HG03558 (cell line): ENCODE results near the gene GFOD1.

ENCODE experiments used
- ATAC-seq: cut with Tn5 transposase; IDR thresholded peaks from one replicate; pipeline ENCODE4 v1.9.1; 2021; ENCODE audit warnings: moderate number of reproducible peaks; ENCODE audit not compliant: unreplicated experiment; ENCODE audit errors: extremely low read depth

Gene GFOD1

DNA sequence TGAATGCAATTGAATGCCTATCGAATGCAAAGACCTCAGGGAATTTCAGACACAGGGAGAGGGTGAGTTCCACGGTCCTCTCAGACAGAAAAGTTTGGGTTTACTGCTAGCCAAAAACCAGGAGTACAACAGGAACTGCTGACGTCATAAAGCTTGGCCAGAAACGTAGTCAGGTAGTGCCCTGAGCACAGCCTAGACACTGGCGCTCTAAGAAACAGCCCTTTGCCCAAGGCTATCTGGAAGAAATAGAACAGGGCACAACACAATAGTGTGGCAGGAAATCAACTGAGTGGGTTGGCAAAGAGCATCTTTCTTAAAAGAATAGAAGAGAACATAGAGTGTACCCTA is 58.0 kb downstream of the GFOD1 start:
- ATAC-seq, result no peak

DNA sequence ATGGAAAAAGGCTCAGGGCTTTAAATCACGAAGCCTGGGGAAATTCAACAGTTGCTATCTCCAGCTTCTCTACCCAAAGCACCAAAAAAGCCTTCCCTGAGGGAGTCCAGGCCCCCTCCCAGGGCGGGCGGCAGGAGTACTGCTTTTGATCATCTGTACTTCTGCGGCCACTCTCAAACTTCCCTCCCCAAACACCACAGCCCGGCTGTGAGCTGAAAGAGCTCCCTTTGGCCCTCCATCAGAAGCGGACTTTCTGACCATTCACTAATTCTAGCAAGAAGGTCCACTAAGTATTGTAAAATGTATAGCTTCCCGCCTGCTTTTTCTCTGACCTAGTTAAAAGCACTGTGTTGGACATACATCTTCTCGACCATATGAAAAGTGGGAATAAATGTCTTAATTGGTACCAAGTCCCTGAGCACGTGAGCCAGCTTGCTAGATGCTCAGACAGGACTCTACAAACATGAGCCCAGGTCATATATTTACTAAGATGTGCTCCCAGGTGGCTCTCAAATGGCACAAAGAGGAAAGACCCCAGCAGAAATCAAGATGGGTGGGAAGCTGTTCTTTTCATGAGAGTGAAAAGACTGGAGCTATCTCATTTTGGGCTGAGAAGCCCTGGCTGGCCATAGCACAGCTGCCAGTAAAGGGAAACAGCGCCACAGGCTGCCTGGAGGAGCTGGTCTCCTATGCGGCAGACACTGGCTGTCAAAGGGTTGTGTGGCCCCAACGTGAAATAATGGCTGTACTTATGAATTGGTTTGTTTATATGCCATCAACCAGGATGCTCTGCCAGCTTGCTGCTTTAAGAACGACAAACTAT is 58.6 kb downstream of the GFOD1 start:
- peak; percentile 12 for ATAC-seq

DNA sequence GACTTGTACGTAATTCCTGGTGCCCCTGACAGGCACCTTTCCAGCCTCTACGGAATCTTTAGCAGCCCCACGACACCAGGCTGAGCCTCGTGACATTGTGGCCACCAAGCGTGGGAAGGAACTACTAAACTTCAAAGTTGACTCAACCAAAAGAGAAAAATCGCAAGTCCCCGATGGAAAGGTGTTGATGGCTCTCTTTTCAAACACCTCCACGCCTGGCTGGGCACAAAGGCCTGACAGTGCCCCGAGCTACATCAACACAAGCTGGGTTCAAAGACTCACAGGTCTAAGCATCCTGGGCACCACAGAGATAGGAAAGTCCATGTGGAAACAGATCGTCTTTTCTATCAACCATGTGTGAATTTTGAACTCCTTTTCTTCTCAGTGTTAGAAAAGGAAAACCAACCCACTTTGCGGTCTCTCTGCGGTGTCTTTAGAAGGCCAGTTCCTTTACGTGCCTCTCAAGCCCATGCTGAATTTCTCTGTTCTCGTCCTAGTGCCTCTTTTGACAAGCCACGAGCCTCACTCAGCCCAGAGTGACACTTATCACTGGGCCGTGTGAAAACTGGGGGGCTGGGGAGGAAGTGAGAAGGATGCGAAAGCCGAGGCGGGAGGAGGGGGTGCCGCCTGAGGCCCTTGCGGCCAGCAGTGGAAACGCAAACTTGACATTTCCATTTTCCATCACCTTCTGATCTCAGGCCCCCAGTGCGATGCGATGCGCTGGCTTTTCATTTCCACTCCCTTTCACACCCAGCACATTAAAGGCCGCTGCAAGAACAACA is 59.4 kb downstream of the GFOD1 start:
- peak; percentile 45 for ATAC-seq

DNA sequence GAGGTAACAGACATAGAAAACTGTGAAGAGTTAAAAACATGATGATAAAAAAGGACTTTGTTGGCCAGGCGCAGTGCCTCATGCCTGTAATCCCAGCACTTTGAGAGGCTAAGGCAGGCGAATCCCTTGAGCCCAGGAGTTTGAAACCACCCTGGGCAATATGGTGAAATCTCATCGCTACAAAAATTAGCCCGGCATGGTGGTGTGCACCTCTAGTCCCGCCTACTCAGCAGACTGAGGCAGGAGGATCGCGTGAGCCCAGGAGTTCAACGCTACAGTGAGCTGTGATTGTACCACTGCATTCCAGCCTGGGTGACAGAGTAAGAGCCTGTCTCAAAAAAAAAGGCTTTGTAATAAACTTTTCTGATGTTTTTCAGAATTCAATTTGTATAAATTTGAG is 60.1 kb downstream of the GFOD1 start:
- ATAC-seq, result no peak

DNA sequence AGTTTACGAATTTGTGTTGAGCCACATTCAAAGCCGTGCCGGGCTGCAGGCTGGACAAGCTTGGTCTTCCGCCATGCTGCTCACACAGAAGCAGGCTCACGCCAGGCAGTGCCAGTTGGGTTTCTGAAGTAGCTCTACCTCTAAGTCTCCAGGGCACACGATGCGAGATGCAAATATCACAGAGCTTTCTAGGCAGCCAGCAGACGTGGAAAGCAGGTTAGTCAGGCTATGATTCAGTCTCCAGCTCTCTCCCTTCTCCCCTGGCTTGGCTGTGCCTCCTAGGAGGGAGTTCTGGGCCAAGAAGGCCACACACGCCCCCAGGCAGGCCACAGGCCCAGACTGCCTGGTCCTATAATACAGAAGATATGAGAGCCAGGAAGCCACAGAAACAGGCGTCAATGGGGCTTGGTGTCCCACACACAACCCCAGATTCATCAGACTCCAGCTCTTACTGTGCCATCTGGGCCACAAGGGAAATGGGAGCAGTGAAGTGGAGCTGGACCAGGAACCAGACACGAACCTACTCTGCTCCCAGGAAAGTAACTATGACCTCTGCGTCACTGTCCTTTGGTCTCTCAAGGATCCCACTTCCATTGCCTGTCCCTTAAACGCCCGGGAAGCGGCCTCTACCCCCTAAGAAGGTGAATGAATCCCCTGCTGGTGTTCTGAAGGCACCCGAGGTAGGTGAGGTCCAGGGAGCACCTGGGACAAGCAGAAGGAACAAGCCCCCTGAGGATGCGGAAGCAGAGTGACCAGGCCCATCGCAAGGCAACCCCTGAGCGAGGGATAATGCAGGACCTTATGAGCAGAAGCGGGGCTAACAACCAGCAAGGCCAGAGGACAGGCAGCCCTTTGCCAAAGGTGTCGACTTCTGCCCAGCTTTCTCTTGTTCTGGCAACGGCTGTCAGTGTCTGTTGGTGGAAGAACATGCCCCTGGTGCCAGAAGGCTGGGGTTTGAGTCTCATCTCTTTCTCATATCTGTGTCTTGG is 61.2 kb downstream of the GFOD1 start:
- ATAC-seq, result no peak

DNA sequence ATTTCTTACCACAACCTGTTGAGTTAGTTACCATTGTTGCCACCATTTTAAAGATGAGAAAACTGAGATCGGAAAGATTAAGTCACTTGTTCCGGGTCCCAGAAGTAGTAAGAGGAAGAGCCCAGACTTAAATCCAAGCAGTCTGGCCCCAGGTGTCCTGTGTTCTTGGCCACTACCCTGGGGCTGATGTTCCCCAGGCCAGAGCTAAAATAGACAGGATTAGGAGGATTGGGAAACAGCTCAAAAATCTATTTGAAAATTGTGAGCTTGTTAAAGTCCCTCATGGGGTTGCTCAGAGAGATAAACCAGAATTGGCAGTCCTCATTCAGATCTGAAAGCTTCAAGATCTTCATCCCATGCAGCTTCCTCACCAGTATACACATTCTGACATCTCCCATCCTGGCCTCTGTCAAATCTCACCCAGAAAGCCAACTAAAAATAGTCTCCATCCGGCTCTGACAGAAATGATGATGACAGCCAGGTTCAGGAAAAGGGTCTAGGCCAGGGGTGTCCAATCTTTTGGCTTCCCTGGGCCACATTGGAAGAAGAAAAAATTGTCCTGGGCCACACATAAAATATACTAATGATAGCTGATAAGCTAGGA is 62.0 kb downstream of the GFOD1 start:
- no peak for ATAC-seq

DNA sequence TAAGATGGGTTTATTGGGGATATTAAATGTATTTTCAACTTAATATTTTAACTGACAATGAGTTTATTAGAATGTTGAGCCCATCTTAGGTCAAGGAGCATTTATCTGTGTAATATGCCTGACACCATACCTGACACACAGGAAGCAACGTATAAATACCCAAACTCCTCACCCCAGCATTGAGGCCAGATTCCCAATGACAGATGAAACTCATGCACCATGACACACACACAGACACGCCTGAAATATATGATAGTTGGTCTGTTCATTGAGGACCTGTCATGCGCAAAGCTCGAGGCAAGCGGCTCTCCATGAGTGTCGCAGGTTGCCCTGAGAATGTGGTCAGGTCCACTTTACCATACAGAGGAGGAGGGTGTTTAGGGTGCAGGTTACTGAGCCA is 64.1 kb downstream of the GFOD1 start:
- no peak for ATAC-seq

DNA sequence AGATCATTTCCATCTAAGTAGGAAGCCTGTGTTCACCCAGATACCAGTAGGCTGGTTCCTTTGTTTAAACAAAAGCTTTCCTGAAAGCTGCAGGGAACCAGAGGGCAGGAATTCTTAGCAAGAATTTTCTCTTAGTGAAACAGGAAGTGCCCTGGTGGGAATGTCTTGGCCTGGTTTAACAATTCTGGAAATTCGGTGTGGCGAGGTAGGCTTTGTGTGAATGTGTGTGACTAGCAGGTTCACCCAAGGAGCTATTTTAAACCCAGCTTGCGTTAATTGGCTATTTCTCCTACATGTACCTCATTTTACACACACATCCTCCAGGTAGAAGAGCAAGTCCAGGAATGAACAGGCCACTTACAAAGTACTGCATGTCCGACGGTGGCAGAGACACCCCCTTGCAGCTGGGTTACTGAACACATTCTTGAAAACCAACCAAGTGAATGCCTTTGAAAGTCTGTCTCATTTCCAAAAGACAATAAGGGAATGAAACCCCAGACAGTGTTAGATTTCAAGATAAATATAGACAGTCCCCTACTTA is 64.6 kb downstream of the GFOD1 start:
- no peak for ATAC-seq

DNA sequence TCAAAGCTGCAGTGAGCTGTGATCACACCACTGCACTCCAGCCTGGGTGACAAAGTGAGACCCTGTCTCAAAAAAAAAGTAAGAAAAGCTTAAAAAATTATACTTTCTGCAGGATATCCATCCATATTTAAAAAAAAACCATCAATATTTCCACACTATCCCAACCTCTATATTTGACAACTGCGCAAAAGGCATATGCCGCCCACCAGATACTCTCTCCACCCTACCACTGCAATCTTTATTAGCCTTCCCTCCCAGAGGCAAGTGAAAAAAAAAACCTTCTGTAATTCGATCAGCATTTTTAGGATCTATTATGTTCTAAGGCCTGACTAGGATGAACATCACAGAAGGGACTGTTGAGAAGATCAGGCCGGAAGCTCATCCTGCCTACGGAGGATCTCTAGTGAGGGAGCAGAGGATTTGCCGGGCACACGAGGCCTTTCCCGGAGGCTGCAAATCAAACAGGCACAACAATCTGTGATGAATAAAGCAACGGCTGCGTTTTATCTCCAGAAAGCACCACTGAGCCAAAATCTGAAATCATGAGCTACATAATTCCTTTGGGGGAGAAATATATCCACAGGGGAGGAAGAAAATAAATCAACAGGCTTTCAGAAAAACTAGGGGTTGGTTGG is 65.9 kb downstream of the GFOD1 start:
- no peak for ATAC-seq

DNA sequence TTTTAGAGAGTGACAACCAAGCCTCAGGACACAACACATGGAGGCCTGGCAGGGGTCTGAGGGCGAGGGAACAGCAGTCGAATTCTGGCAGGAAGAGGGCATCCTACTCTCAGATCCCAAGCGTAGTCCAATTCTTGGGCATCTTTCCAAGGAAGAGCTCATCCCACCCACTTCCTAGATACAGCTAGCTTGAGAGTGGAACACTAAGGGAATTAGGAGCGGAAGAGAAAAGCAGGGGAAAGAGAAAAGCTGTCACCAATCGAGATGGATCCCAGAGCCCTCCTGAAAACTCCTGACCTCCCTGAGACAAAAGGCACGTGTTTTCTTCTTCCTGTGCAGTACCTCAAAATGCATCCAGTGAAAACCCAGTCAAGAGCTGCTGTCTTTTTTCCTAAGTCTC is 67.1 kb downstream of the GFOD1 start:
- ATAC-seq, result no peak

DNA sequence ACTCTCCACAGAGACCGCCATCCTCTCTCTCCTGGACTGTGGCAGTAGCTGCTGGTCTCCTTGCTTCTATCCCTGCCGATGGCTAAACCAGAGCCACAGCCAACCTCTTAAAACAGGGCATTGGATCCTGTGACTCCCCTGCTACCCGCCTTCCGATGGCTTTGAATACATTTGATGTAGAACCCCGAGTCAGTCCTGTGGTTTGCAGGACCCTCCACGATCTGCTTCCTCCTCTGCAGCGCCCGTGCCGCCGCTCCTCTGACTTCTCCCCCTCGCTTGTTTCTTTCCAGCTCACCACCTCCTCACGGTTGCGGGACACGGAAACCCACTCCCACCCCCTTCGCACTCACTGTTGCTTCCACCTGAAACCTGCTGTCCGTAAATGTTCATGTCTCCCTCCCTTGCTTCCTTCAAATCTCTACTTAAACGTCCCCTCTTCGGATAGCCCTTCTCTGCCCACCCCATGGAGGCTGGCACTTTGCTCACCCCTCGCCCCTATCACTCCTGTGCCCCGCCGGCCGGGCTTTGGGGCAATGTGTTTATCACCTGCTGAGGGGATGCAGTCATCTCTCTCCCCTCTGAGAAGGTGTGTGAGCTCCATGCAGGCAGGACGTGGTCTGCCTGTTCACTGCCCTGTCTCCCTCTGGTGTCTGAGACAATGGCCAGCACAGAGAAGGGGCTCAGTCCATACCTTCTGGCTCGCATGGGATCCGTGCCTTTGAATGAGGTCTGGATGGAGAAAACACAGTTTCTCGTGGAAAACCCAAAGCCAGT is 67.8 kb downstream of the GFOD1 start:
- ATAC-seq, result no peak

DNA sequence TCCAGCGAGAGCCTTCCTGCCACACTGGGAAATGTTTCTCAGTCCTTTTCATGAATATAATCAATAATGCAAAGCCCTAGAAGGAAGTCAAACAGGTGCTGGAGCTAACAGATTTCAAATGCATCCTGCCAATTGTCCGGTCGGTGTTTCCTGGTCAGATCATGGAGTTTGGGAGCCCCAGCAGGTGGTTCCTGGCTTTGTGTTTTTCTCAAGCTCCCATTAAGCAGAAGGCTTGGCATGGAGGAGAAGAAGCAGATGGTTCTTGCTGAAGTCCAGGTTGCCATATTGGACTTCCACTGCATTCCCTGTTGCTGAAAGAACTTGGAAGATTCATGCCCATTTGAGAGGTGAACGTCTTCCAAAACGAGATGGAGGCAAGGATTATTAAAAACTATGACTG is 68.6 kb downstream of the GFOD1 start:
- ATAC-seq, result no peak

DNA sequence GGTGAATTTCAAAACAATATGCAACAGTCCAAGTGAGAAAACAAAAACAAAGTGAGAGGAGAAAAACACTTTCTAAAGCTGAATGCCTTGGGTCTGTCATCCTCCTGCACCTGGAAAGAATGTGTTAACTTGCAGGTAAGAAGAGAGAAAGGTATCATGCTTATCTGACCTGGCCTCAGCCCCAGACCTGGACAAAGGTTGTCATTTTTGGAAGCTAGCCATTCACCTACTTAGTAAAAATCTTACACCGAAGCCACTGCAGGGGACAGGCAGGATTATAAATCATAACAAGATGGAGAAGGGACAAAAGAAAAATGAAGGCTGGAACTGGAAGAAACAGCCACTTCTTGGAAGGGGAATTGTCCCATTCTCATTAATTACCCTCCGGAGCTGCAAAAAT is 69.4 kb downstream of the GFOD1 start:
- ATAC-seq, result no peak

DNA sequence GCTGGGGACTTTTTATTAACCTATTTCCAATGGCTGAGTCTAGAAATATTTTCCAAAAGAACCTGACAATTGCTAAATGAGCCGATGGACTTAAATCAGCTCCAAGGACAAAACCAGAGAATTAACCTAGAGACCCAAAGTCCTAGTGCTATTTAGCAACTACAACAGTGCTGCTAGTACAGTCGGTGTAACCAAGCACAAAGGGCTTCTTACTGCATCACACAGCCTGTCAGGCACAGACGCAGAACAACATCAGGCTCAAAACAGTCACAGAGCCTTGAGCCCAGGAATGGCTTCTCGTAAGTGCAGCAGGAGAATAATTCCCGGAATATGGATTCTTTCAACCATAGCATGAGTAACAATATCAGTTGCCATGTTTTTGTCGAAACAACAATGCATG is 70.0 kb downstream of the GFOD1 start:
- ATAC-seq, result no peak

DNA sequence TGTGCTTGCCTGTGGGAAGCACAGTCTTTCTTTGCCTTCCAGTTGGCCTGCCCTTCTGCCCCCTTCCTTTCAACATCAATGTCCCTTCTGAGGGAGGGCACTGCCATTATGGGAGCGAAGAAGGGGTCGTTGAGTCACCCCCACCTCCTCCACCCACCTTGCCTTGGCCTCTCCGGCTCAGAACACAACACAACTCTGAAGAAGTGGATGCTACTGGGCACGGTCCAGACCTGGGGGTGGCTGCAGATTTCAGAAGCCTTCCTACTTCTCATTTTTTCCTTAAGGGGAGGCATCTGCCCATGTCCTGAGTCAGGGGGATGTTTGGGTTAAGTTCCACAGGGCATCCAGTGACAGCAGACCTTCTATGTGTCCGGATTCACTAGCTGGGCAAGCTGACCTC is 72.1 kb downstream of the GFOD1 start:
- no peak for ATAC-seq

DNA sequence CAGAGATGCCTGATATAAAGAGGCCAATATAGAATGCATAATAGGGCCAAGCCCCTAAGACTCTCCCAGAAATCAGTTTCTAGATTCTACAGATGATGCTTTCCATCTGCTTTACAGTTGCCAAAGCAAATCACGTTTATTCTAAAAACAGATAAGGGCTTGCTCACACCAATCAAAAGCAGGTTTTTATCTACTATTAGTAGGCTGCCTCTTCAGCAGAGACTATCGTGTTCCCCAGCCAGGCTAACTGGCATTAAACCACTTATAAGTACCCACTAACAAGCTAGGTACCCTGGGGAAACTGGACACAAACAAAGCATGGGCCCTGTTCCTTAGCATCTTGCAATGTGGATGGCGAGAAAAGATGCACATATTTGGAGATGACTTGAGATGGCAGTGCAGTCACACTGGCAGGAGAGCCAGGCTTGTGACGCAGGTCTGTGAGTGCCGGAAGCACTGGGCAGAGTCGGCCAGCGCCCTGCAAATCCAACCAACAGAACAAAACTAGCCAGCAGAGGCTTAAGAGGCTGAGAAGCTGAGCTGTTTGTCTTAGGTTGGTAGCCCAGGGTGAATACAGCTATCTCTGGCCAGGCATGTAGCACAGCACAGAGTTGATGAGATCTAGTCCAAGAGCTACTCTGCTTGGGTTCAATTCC is 73.4 kb downstream of the GFOD1 start:
- ATAC-seq, result no peak

DNA sequence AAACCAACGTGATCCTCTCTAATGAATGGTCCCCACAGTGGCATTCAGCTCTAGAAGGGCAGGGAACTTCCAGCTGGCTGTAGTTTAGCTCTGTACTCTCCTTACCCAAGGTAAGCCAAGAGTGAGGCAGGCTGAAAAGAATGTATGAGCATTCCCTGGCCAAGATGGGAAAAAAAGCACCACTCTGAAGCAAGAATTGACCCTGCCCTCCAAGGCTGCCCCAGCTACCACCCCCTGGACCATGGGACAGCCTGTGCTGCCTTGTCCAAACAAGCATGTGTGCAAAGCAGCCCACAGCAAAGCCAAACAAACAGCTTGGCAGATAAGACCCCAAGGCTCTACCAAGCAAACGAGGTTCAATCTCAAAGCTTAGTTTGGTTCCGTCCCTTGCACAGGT is 73.9 kb downstream of the GFOD1 start:
- no peak for ATAC-seq
